DND-41 (cell line): ENCODE measurements around the gene DEAF1.

Source experiments
- EZH2 ChIP-seq: IDR thresholded peaks from 3 replicates; pipeline ENCODE4 v1.6.1; 2012; ENCODE audit warnings: borderline replicate concordance, low read depth, mild to moderate bottlenecking, moderate library complexity, low read length, inconsistent platforms; ENCODE audit not compliant: severe bottlenecking
- TF ChIP-seq, protein P1 (sequence below): IDR thresholded peaks from 2 replicates; pipeline ENCODE4 v1.5.1; 2012; ENCODE audit warnings: borderline replicate concordance, low read length, moderate library complexity, mild to moderate bottlenecking; ENCODE audit not compliant: poor library complexity, severe bottlenecking; ENCODE audit errors: extremely low read depth

DNA sequence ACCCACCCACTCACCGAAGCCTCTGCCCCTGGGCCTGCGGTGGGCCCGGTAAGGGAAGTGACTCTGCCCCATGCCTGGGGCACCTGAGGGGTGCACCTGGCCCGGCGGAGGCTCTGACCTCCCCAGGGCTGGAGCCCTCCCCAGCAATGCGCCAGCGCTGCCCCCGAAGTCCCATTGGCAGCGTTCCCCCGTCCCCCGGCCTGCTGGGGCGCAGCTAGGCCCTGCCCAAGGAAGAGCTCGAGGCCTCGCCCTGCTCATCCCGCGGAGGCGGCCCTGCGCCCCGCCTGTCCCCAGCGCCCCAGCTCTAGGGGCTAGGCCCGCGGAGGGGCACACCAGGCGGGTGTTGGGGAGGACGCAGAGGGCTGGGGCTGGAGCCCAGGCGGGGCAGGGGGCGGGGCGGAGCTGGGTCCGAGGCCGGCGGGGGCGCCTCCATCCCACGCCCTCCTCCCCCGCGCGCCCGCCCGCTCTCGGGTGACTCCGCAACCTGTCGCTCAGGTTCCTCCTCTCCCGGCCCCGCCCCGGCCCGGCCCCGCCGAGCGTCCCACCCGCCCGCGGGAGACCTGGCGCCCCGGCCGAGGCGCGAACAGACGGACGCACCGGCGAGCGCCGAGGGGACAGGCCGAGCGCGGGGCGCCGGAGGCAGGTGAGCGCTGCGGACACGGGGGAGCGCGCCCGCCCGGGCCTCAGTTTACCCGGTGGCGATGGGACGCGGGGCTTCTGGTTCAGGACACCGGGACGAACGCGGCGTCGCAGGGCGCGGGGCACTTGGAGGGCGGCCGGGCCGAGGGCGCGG lies 10.8 kb upstream of the DEAF1 start, which contains the start of gene EPS8L2:
- TF ChIP-seq, protein P1, sequence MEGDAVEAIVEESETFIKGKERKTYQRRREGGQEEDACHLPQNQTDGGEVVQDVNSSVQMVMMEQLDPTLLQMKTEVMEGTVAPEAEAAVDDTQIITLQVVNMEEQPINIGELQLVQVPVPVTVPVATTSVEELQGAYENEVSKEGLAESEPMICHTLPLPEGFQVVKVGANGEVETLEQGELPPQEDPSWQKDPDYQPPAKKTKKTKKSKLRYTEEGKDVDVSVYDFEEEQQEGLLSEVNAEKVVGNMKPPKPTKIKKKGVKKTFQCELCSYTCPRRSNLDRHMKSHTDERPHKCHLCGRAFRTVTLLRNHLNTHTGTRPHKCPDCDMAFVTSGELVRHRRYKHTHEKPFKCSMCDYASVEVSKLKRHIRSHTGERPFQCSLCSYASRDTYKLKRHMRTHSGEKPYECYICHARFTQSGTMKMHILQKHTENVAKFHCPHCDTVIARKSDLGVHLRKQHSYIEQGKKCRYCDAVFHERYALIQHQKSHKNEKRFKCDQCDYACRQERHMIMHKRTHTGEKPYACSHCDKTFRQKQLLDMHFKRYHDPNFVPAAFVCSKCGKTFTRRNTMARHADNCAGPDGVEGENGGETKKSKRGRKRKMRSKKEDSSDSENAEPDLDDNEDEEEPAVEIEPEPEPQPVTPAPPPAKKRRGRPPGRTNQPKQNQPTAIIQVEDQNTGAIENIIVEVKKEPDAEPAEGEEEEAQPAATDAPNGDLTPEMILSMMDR = no peak
- TF ChIP-seq EZH2 = no peak
